ENCODE results near the gene ACSM6. TPM values are rescaled to one million over a fixed set of nuclear protein-coding genes. Genes with fewer than 3 reads are reported as not detected.
A peak's percentile ranks its signal among the peaks of the same experiment; 100 is the strongest.

Gene ACSM6
- total and polyA plus RNA-seq, 2 donors = 0.96 to 5.1 TPM

GRCh38 chr10:95260397-95260881 lies 66.4 kb downstream of the ACSM6 start:
- H3K36me3 ChIP-seq (ENCODE audit: control insufficient read depth in 2 of 2, insufficient read depth in 2 of 2, low read length in 1 of 2) = peaks cover 0 to 3% of the 10 kb centered on the region in 2 donors
- no peak overlapping the region for H3K4me3 ChIP-seq (ENCODE audit: low read length in 2 of 2)
- peaks cover 0 to 5% of the 10 kb centered on the region in 2 donors for H3K4me1 ChIP-seq (ENCODE audit: control insufficient read depth in 2 of 2, insufficient read depth in 2 of 2, low read length in 2 of 2)
- no peak overlapping the region for H3K27ac ChIP-seq (ENCODE audit: low read depth in 1 of 2, low read length in 1 of 2)
- no peaks in the 10 kb centered on the region for H3K9me3 ChIP-seq (ENCODE audit: control insufficient read depth in 2 of 2, insufficient read depth in 1 of 2, low read length in 1 of 2)
- 95% methylated on average over 3 of the region's 3 CpGs for WGBS
- H3K27me3 ChIP-seq (ENCODE audit: control insufficient read depth in 2 of 2, insufficient read depth in 1 of 2, low read length in 1 of 2) = no peaks in the 10 kb centered on the region
- no peak for DNase-seq (ENCODE audit: low read depth in 6 of 9, low spot score in 9 of 9)

DNA sequence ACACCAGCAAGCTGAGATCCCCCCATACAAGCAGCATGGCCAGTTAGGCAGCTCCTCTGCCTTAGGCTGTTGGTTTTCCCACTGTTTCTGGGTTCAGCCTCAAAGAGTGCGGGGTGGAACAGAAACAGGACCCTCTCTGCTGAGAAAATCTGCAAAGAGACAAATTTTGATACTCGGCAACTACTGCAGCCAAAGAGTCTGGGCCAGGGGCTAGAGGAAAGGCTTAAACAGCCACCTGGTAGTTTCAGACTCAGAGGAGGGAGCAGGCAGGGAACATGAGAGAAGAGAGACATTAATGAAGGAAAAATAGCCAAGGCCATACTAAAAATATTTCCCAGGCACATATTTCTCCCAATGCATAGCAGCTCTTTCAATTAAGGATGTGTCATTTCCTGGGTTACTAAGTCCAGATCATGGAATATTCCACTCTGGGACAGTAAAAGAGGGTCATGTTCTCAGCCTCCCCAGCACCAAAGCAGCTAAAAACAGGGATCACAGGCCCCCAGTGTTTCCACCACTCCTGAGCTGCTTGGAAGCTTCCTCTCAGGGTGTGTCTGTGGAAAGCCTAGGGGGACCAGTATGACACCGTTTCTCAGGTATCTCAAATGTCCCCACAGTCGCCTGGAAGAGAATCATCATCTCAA lies 67.0 kb downstream of the ACSM6 start:
- no peak for DNase-seq (ENCODE audit: low read depth in 6 of 9, low spot score in 9 of 9)
- peak overlapping the region in 1 of 2 donors; percentile 9 for H3K27ac ChIP-seq (ENCODE audit: low read depth in 1 of 2, low read length in 1 of 2)
- H3K27me3 ChIP-seq (ENCODE audit: control insufficient read depth in 2 of 2, insufficient read depth in 1 of 2, low read length in 1 of 2) = no peaks in the 10 kb centered on the region
- H3K36me3 ChIP-seq (ENCODE audit: control insufficient read depth in 2 of 2, insufficient read depth in 2 of 2, low read length in 1 of 2) = peaks cover 0 to 3% of the 10 kb centered on the region in 2 donors
- 95% methylated on average over 4 of the region's 4 CpGs for WGBS
- H3K4me1 ChIP-seq (ENCODE audit: control insufficient read depth in 2 of 2, insufficient read depth in 2 of 2, low read length in 2 of 2) = peaks cover 0 to 5% of the 10 kb centered on the region in 2 donors
- H3K9me3 ChIP-seq (ENCODE audit: control insufficient read depth in 2 of 2, insufficient read depth in 1 of 2, low read length in 1 of 2) = no peaks in the 10 kb centered on the region
- no peak overlapping the region for H3K4me3 ChIP-seq (ENCODE audit: low read length in 2 of 2)

- Histone ChIP-seq H3K9me3 (ENCODE audit: control insufficient read depth in 2 of 2, insufficient read depth in 1 of 2, low read length in 1 of 2) (no peaks in the 10 kb centered on the region), H3K27me3 (ENCODE audit: control insufficient read depth in 2 of 2, insufficient read depth in 1 of 2, low read length in 1 of 2) (no peaks in the 10 kb centered on the region), H3K36me3 (ENCODE audit: control insufficient read depth in 2 of 2, insufficient read depth in 2 of 2, low read length in 1 of 2) (peaks cover 0 to 7% of the 10 kb centered on the region in 2 donors), H3K4me1 (ENCODE audit: control insufficient read depth in 2 of 2, insufficient read depth in 2 of 2, low read length in 2 of 2) (peaks cover 0 to 9% of the 10 kb centered on the region in 2 donors), H3K4me3 (ENCODE audit: low read length in 2 of 2) (no peak overlapping the region), H3K27ac (ENCODE audit: low read depth in 1 of 2, low read length in 1 of 2) (no peak overlapping the region)
- WGBS = 97% methylated on average over 3 of the region's 3 CpGs
- no peak for DNase-seq (ENCODE audit: low read depth in 6 of 9, low spot score in 9 of 9)
Observed at GRCh38 chr10:95261926-95262325, 67.9 kb downstream of the ACSM6 start.

GRCh38 chr10:95262763-95263518 lies 68.9 kb downstream of the ACSM6 start:
- Histone ChIP-seq H3K9me3 (ENCODE audit: control insufficient read depth in 2 of 2, insufficient read depth in 1 of 2, low read length in 1 of 2) (no peaks in the 10 kb centered on the region), H3K4me3 (ENCODE audit: low read length in 2 of 2) (no peak overlapping the region), H3K4me1 (ENCODE audit: control insufficient read depth in 2 of 2, insufficient read depth in 2 of 2, low read length in 2 of 2) (peaks cover 0 to 9% of the 10 kb centered on the region in 2 donors), H3K27ac (ENCODE audit: low read depth in 1 of 2, low read length in 1 of 2) (no peak overlapping the region), H3K27me3 (ENCODE audit: control insufficient read depth in 2 of 2, insufficient read depth in 1 of 2, low read length in 1 of 2) (no peaks in the 10 kb centered on the region), H3K36me3 (ENCODE audit: control insufficient read depth in 2 of 2, insufficient read depth in 2 of 2, low read length in 1 of 2) (peaks cover 0 to 7% of the 10 kb centered on the region in 2 donors)
- no peak for DNase-seq (ENCODE audit: low read depth in 6 of 9, low spot score in 9 of 9)
- 70% methylated on average over 5 of the region's 5 CpGs for WGBS

DNA sequence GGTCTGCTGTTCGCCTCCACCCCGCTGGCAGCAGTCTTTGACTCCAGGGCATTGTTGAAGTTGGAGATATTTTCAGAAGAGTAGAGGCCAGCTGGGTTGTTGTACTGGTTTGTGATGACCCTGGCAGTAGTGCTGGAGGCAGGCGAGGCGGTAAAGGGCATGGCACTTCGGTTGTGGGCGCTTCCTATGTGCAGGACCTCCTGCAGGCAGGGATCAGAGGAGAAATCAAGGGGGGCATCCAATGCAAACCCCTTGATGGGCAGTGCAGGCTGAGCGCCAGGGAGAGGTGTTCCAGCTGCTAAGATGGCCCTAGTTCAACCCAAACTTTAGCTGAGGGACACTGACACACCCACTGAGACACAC lies 69.8 kb downstream of the ACSM6 start:
- H3K36me3 ChIP-seq (ENCODE audit: control insufficient read depth in 2 of 2, insufficient read depth in 2 of 2, low read length in 1 of 2) = peaks cover 0 to 7% of the 10 kb centered on the region in 2 donors
- peak overlapping the region in 1 of 2 donors; percentile 50 for H3K27ac ChIP-seq (ENCODE audit: low read depth in 1 of 2, low read length in 1 of 2)
- DNase-seq (ENCODE audit: low read depth in 6 of 9, low spot score in 9 of 9) = no peak

DNA sequence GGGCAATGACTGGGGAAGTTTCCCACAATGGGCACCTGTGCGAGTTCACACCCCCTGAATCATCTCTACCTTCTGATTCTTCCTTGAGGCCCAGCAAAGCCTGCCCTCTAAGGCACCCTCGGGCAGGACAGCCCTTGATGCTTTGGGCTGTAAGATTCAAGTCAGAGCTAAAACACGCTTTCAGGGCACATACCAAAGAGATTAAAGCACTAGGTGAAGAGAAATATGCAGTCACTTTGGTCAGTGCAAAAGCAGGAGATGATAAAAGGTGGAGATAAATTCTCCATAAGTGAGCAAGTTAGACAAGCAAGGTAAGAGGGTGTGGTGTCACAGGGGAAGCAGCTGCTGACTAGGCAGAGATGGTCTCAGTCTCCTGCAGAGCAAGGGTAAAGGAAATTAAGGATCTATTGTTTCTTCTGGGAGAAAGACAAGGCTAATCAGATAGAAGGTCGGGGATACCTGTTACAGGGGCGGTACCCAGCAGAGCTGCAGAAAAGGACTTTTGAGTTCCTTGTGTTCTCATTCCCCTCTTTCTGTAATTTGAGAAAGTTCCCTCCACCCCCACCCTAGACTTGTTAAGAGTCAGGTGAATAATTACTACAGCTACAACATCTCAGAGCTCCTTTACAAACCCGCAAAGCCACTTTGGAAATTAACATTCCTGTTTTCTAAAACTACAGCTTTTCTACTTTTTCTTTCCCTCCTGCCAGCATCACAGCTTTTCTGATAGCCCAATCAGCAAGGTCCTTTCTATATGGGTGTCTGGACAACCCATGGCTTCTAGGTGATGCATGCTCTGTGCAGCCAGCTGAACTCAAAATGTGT lies 70.4 kb downstream of the ACSM6 start:
- no peaks in the 10 kb centered on the region for H3K27me3 ChIP-seq (ENCODE audit: control insufficient read depth in 2 of 2, insufficient read depth in 1 of 2, low read length in 1 of 2)
- no peak for DNase-seq (ENCODE audit: low read depth in 6 of 9, low spot score in 9 of 9)
- H3K4me1 ChIP-seq (ENCODE audit: control insufficient read depth in 2 of 2, insufficient read depth in 2 of 2, low read length in 2 of 2) = peaks cover 0 to 9% of the 10 kb centered on the region in 2 donors
- H3K27ac ChIP-seq (ENCODE audit: low read depth in 1 of 2, low read length in 1 of 2) = peak overlapping the region; percentile 36 to 50
- H3K9me3 ChIP-seq (ENCODE audit: control insufficient read depth in 2 of 2, insufficient read depth in 1 of 2, low read length in 1 of 2) = no peaks in the 10 kb centered on the region
- 79% methylated on average over 6 of the region's 6 CpGs for WGBS
- no peak overlapping the region for H3K4me3 ChIP-seq (ENCODE audit: low read length in 2 of 2)
- H3K36me3 ChIP-seq (ENCODE audit: control insufficient read depth in 2 of 2, insufficient read depth in 2 of 2, low read length in 1 of 2) = peaks cover 0 to 5% of the 10 kb centered on the region in 2 donors

More for the DNA sequence above, 69.8 kb downstream of the ACSM6 start:
- Histone ChIP-seq H3K4me1 (ENCODE audit: control insufficient read depth in 2 of 2, insufficient read depth in 2 of 2, low read length in 2 of 2) (peaks cover 0 to 9% of the 10 kb centered on the region in 2 donors), H3K4me3 (ENCODE audit: low read length in 2 of 2) (no peak overlapping the region), H3K27me3 (ENCODE audit: control insufficient read depth in 2 of 2, insufficient read depth in 1 of 2, low read length in 1 of 2) (no peaks in the 10 kb centered on the region), H3K9me3 (ENCODE audit: control insufficient read depth in 2 of 2, insufficient read depth in 1 of 2, low read length in 1 of 2) (no peaks in the 10 kb centered on the region)
- WGBS = 82% methylated on average over 7 of the region's 7 CpGs

GRCh38 chr10:95265572-95265971 lies 71.5 kb downstream of the ACSM6 start:
- no peaks in the 10 kb centered on the region for H3K27me3 ChIP-seq (ENCODE audit: control insufficient read depth in 2 of 2, insufficient read depth in 1 of 2, low read length in 1 of 2)
- DNase-seq (ENCODE audit: low read depth in 6 of 9, low spot score in 9 of 9) = no peak
- H3K4me3 ChIP-seq (ENCODE audit: low read length in 2 of 2) = no peak overlapping the region
- peaks cover 0 to 4% of the 10 kb centered on the region in 2 donors for H3K36me3 ChIP-seq (ENCODE audit: control insufficient read depth in 2 of 2, insufficient read depth in 2 of 2, low read length in 1 of 2)
- peaks cover 0 to 9% of the 10 kb centered on the region in 2 donors for H3K4me1 ChIP-seq (ENCODE audit: control insufficient read depth in 2 of 2, insufficient read depth in 2 of 2, low read length in 2 of 2)
- H3K27ac ChIP-seq (ENCODE audit: low read depth in 1 of 2, low read length in 1 of 2) = no peak overlapping the region
- 97% methylated on average over 8 of the region's 8 CpGs for WGBS
- H3K9me3 ChIP-seq (ENCODE audit: control insufficient read depth in 2 of 2, insufficient read depth in 1 of 2, low read length in 1 of 2) = no peaks in the 10 kb centered on the region

DNA sequence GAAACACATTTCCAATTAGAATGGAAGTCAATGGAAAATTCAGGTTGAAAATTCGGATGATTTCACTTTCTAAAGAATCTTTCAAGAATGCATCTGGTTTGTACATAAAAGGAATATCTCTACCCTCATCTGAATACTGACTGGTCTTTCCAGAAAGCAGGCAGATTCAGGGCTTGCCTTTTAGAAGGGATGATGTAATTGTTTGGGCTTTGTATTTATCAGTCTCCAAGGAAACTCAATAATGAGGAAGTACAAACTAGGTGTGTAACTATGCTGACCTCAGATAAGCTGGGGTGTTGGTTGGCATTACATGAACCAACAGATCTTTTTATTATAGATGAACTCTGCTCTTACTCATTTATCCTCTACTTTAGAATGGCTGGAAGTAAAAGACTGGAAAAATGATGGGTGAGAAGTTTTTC lies 72.6 kb downstream of the ACSM6 start:
- Histone ChIP-seq H3K36me3 (ENCODE audit: control insufficient read depth in 2 of 2, insufficient read depth in 2 of 2, low read length in 1 of 2) (peaks cover 0 to 4% of the 10 kb centered on the region in 2 donors), H3K9me3 (ENCODE audit: control insufficient read depth in 2 of 2, insufficient read depth in 1 of 2, low read length in 1 of 2) (no peaks in the 10 kb centered on the region), H3K4me3 (ENCODE audit: low read length in 2 of 2) (no peak overlapping the region), H3K4me1 (ENCODE audit: control insufficient read depth in 2 of 2, insufficient read depth in 2 of 2, low read length in 2 of 2) (peaks cover 0 to 9% of the 10 kb centered on the region in 2 donors), H3K27me3 (ENCODE audit: control insufficient read depth in 2 of 2, insufficient read depth in 1 of 2, low read length in 1 of 2) (no peaks in the 10 kb centered on the region), H3K27ac (ENCODE audit: low read depth in 1 of 2, low read length in 1 of 2) (peak overlapping the region; percentile 70)
- DNase-seq (ENCODE audit: low read depth in 6 of 9, low spot score in 9 of 9) = no peak
- 89% methylated on average over 1 of the region's 1 CpG for WGBS

All from thymus (tissue), 11 donors.